ENCODE measurements around the gene C2CD4C.
"Not testable (repeated sequence)": the region's sequence is repeated elsewhere in the genome, so short reads cannot be mapped to it uniquely, and the experiment has no call there.

C2CD4C gene

GRCh38 chr19:438416-438958, 29.5 kb upstream of the C2CD4C start:
- no peak for DNase-seq

- DNase-seq: no peak
Observed at GRCh38 chr19:437041-437440, 28.1 kb upstream of the C2CD4C start.

GRCh38 chr19:436413-436950, 27.5 kb upstream of the C2CD4C start:
- no peak for DNase-seq

- no peak for DNase-seq
Observed at GRCh38 chr19:435707-436412, 26.9 kb upstream of the C2CD4C start.

GRCh38 chr19:435056-435706, 26.2 kb upstream of the C2CD4C start:
- no peak for DNase-seq

GRCh38 chr19:434152-434960, 25.4 kb upstream of the C2CD4C start:
- DNase-seq: no peak

- DNase-seq: no peak
Observed at GRCh38 chr19:430701-431100, 21.8 kb upstream of the C2CD4C start.

GRCh38 chr19:428149-428548, 19.2 kb upstream of the C2CD4C start:
- DNase-seq: no peak

- DNase-seq: not testable (repeated sequence)
Observed at GRCh38 chr19:427675-428074, 18.7 kb upstream of the C2CD4C start.

- DNase-seq: no peak
Observed at GRCh38 chr19:426725-427445, 17.9 kb upstream of the C2CD4C start.

- DNase-seq: no peak
Observed at GRCh38 chr19:425056-425455, 16.1 kb upstream of the C2CD4C start.

- no peak for DNase-seq
Observed at GRCh38 chr19:424546-424945, 15.6 kb upstream of the C2CD4C start.

GRCh38 chr19:423691-424466, 14.9 kb upstream of the C2CD4C start:
- no peak for DNase-seq

- not testable (repeated sequence) for DNase-seq
Observed at GRCh38 chr19:422917-423226, 13.9 kb upstream of the C2CD4C start.

- DNase-seq: no peak
Observed at GRCh38 chr19:422213-422916, 13.4 kb upstream of the C2CD4C start.

GRCh38 chr19:419721-420515, 11.0 kb upstream of the C2CD4C start:
- DNase-seq: no peak

GRCh38 chr19:418761-419671, 10.1 kb upstream of the C2CD4C start:
- no peak for DNase-seq

GRCh38 chr19:416416-416815, 7.5 kb upstream of the C2CD4C start:
- no peak for DNase-seq

GRCh38 chr19:415292-415691, 6.3 kb upstream of the C2CD4C start:
- no peak for DNase-seq
